HepG2 (cell line): ENCODE data around the gene PRMT2. TPM values are rescaled to one million over a fixed set of nuclear protein-coding genes. Genes with fewer than 3 reads are reported as not detected.

Source experiments
- ATAC-seq: fragments of 200-7000 bp; cut with Tn5 transposase; 3 replicates; pipeline ENCODE4 v1.9.1; 2020; ENCODE audit warnings: mild to moderate bottlenecking, moderate library complexity
- BruUV-seq: library from RNA; stranded (reverse); fragments of 400-500 nt; replicated peaks from 2 replicates; lab custom pipeline; 2021; lab: Mats Ljungman, UMichigan
- CTCF ChIA-PET: fragments of 300-600 bp; formaldehyde crosslinking; extraction: SDS; loops from one replicate; lab custom pipeline; 2021; ENCODE audit warnings: low total read pairs, inconsistent platforms, low intra/inter-chr PET ratio; lab: Yijun Ruan, JAX
- POLR2A ChIA-PET: fragments of 350-600 bp; sonication (Branson Sonifier 250); formaldehyde crosslinking; loops from one replicate; lab custom pipeline; 2020; ENCODE audit warnings: antibody characterized with exemption, inconsistent platforms; lab: Yijun Ruan, JAX
- DNase-seq: peaks from one replicate; pipeline ENCODE4 v3.0.0-alpha.2; 2015; ENCODE audit warnings: low spot score
- FAIRE-seq: peaks from 3 replicates; lab custom pipeline; 2011; peaks lifted over from hg19 to GRCh38; lab: Jason Lieb, UNC
- H2AFZ ChIP-seq: one replicate; pipeline ENCODE4 v1.6.1; 2011; ENCODE audit warnings: low read length, inconsistent platforms
- H3K27ac ChIP-seq: fragments of 300-600 bp; 3 replicates; pipeline ENCODE4 v1.8.0; 2011; ENCODE audit warnings: mixed run types, mild to moderate bottlenecking, mixed read lengths, low read length, inconsistent platforms; ENCODE audit not compliant: insufficient read depth; ENCODE audit errors: extremely low read length
- H3K27me3 ChIP-seq, 2 experiments: fragments of 200-600 bp in 1 of 2; 2 replicates in 1 of 2; 3 replicates in 1 of 2; pipeline versions ENCODE4 v1.6.0 to v1.8.0; 2011; ENCODE audit warnings: low read length in 2 of 2, mild to moderate bottlenecking in 2 of 2, moderate library complexity in 2 of 2, inconsistent platforms in 1 of 2; ENCODE audit not compliant: insufficient read depth in 2 of 2, control insufficient read depth in 1 of 2
- H3K36me3 ChIP-seq, 2 experiments: fragments of 200-600 bp in 1 of 2; replicated peaks in 1 of 2; 2 replicates in 1 of 2; 3 replicates in 1 of 2; pipeline versions ENCODE4 v1.5.1 to v1.8.0; 2011; ENCODE audit warnings: low read length in 2 of 2, inconsistent platforms in 1 of 2; ENCODE audit not compliant: insufficient read depth in 2 of 2, control insufficient read depth in 1 of 2
- H3K4me1 ChIP-seq: 2 replicates; pipeline ENCODE4 v1.5.1; 2012; ENCODE audit warnings: low read length, inconsistent platforms; ENCODE audit not compliant: insufficient read depth
- H3K4me2 ChIP-seq: 2 replicates; pipeline ENCODE4 v1.6.0; 2011; ENCODE audit warnings: low read depth, low read length, inconsistent platforms
- H3K4me3 ChIP-seq, 3 experiments: fragments of 200-600 bp in 1 of 3; sonication (generic), shearing (Covaris generic) in 1 of 3; replicated peaks in 1 of 3; 2 replicates each; pipeline ENCODE4 v1.5.1; 2011 to 2016; ENCODE audit warnings: low read length in 3 of 3, inconsistent platforms in 2 of 3, low read depth in 2 of 3, mild to moderate bottlenecking in 2 of 3, control low read depth in 1 of 3, mixed read lengths in 1 of 3; ENCODE audit not compliant: insufficient read depth in 1 of 3
- H3K79me2 ChIP-seq: one replicate; pipeline ENCODE4 v1.6.1; 2011; ENCODE audit warnings: low read length, inconsistent platforms; ENCODE audit not compliant: insufficient read depth
- H3K9ac ChIP-seq: 2 replicates; pipeline ENCODE4 v1.6.0; 2011; ENCODE audit warnings: mild to moderate bottlenecking, low read depth, low read length, inconsistent platforms; ENCODE audit not compliant: insufficient read depth
- H3K9me3 ChIP-seq: 2 replicates; pipeline ENCODE4 v1.5.1; 2012; ENCODE audit warnings: mild to moderate bottlenecking, low read length
- H4K20me1 ChIP-seq: 2 replicates; pipeline ENCODE4 v1.6.0; 2011; ENCODE audit warnings: inconsistent platforms, mild to moderate bottlenecking, low read length, moderate library complexity; ENCODE audit not compliant: insufficient read depth
- CEBPB ChIP-seq: IDR thresholded peaks from 2 replicates; pipeline ENCODE4 v1.6.1; 2011; ENCODE audit warnings: low read depth, low read length, improper control_type of control experiment, borderline replicate concordance
- FOSL2 ChIP-seq: sonication (generic); formaldehyde crosslinking; IDR thresholded peaks from 2 replicates; pipeline ENCODE4 v1.4.0; 2020; ENCODE audit warnings: missing genetic modification reagents
- FOXP1 ChIP-seq, 2 experiments: fragments of 450-650 bp in 1 of 2; IDR thresholded peaks; 2 replicates each; pipeline ENCODE4 v1.6.1; 2017 to 2018; ENCODE audit warnings: antibody characterized with exemption in 1 of 2
- GLMP ChIP-seq: sonication (generic); formaldehyde crosslinking; IDR thresholded peaks from 2 replicates; pipeline ENCODE4 v1.9.0; 2021; ENCODE audit warnings: missing genetic modification reagents, mild to moderate bottlenecking, borderline replicate concordance
- LRRFIP1 ChIP-seq: sonication (generic); formaldehyde crosslinking; conservative IDR thresholded peaks from 2 replicates; pipeline ENCODE4 v1.4.0; 2020; ENCODE audit warnings: missing genetic modification reagents
- MBNL3 ChIP-seq: fragments of 250-450 bp; sonication (Bioruptor Pico); conservative IDR thresholded peaks from 2 replicates; pipeline ENCODE4 v1.8.0; 2022; ENCODE audit warnings: mild to moderate bottlenecking, inconsistent platforms
- PAWR ChIP-seq: sonication (generic); formaldehyde crosslinking; IDR thresholded peaks from 2 replicates; pipeline ENCODE4 v1.4.0; 2020; ENCODE audit warnings: missing genetic modification reagents, mild to moderate bottlenecking, borderline replicate concordance
- RNF2 ChIP-seq: fragments of 450-650 bp; conservative IDR thresholded peaks from 2 replicates; pipeline ENCODE4 v1.6.1; 2016; ENCODE audit warnings: low read depth
- SIN3A ChIP-seq: IDR thresholded peaks from 2 replicates; pipeline ENCODE4 v1.6.1; 2011; ENCODE audit warnings: low read depth, mild to moderate bottlenecking, control low read depth, low read length, borderline replicate concordance
- SMC3 ChIP-seq: IDR thresholded peaks from 2 replicates; pipeline ENCODE4 v1.6.1; 2011; ENCODE audit warnings: low read length, improper control_type of control experiment
- SOX5 ChIP-seq: IDR thresholded peaks from 2 replicates; pipeline ENCODE4 v1.6.1; 2016; ENCODE audit warnings: borderline replicate concordance
- TFDP2 ChIP-seq: sonication (generic); formaldehyde crosslinking; IDR thresholded peaks from 2 replicates; pipeline ENCODE4 v1.4.0; 2020; ENCODE audit warnings: missing genetic modification reagents
- YEATS2 ChIP-seq: sonication (generic); formaldehyde crosslinking; IDR thresholded peaks from 2 replicates; pipeline ENCODE4 v1.4.0; 2020; ENCODE audit warnings: missing genetic modification reagents, borderline replicate concordance
- ZBTB34 ChIP-seq: sonication (generic); formaldehyde crosslinking; IDR thresholded peaks from 2 replicates; pipeline ENCODE4 v1.8.0; 2022; ENCODE audit warnings: mild to moderate bottlenecking, missing genetic modification reagents
- ZNF264 ChIP-seq: sonication (generic); formaldehyde crosslinking; IDR thresholded peaks from 2 replicates; pipeline ENCODE4 v1.4.0; 2020; ENCODE audit warnings: missing genetic modification reagents
- ZNF619 ChIP-seq: sonication (generic); formaldehyde crosslinking; IDR thresholded peaks from 2 replicates; pipeline ENCODE4 v1.4.0; 2020; ENCODE audit warnings: mild to moderate bottlenecking, missing genetic modification reagents
- ZNF75D ChIP-seq: sonication (generic); formaldehyde crosslinking; IDR thresholded peaks from 2 replicates; pipeline ENCODE4 v1.8.1; 2023; ENCODE audit warnings: missing genetic modification reagents, mild to moderate bottlenecking, borderline replicate concordance
- WGBS: methylation state at CpG from one replicate; pipeline ENCODE4 v1.1.6; 2017; ENCODE audit warnings: low lambda C conversion rate; 5-methylcytosine and 5-hydroxymethylcytosine counted together
- in situ Hi-C: cut with HindIII; loops from 2 replicates; pipeline ENCODE4 v1.10.0; 2017; ENCODE audit warnings: low pct_unique_long_range_greater_than_20kb; ENCODE audit not compliant: extremely low pct_ligation_motif_present
- intact Hi-C: fragments of 100-400 bp; cut with micrococcal nuclease; formaldehyde crosslinking; loops from one replicate; pipeline ENCODE4 v1.10.0; 2022; ENCODE audit not compliant: unreplicated experiment
- polyA plus RNA-seq, 8 experiments: library from polyadenylated mRNA; depleted of rRNA in 3 of 8; stranded (reverse) in 7 of 8; unstranded in 1 of 8; fragments of >200 nt; fragmentation: Illumina TruSeq in 4 of 8; extraction: Trizol in 4 of 8; gene quantifications; 2 replicates each; pipeline versions ENCODE4 v1.2.1 to v1.2.3, GENCODE V29; 2011 to 2016; ENCODE audit warnings: low read depth in 4 of 8, missing spikeins in 1 of 8, mixed read lengths in 1 of 8; ENCODE audit not compliant: insufficient read depth in 1 of 8
- total RNA-seq, 5 experiments: library from RNA; depleted of rRNA; stranded (reverse); fragments of >200 nt; fragmentation: Illumina TruSeq; extraction: Trizol; gene quantifications; 2 replicates each; pipeline ENCODE4 v1.2.3, GENCODE V29; 2016; ENCODE audit warnings: low read depth in 1 of 5

The PRMT2 gene
- total and polyA plus RNA-seq, 2 of the 13 experiments (the other 11 are each of a cell fraction or from before 2014, with no cell fraction given) = 54.4 to 78.8 TPM

GRCh38 chr21:46598581-46599572 is 36.6 kb upstream of the PRMT2 start:
- FAIRE-seq = peak; percentile 70
- H3K4me2 ChIP-seq = peak overlapping the region; percentile 56
- TF ChIP-seq TFDP2 (CRISPR knock-in tag) = no peak
- TF ChIP-seq LRRFIP1 (CRISPR knock-in tag) = no peak
- TF ChIP-seq ZNF264 (CRISPR knock-in tag) = no peak
- TF ChIP-seq ZNF75D (CRISPR knock-in tag) = no peak
- no peak for TF ChIP-seq RNF2
- no peak for TF ChIP-seq ZNF619 (CRISPR knock-in tag)
- TF ChIP-seq FOXP1 (IDR thresholded peaks at IDR 0.05) = no peak
- no peak for TF ChIP-seq FOXP1 (CRISPR knock-in tag; IDR thresholded peaks at IDR 0.05)
- peak; percentile 30; the same call in 1 of the 2 replicates for TF ChIP-seq SMC3
- TF ChIP-seq FOSL2 (CRISPR knock-in tag) = peak; percentile 56
- TF ChIP-seq MBNL3 (CRISPR knock-in tag) = no peak
- TF ChIP-seq SOX5 = peak; percentile 75; the same call in 1 of the 2 replicates
- peak; percentile 33; the same call in 1 of the 2 replicates for TF ChIP-seq YEATS2 (CRISPR knock-in tag)
- TF ChIP-seq SIN3A = no peak
- TF ChIP-seq GLMP (CRISPR knock-in tag) = no peak
- TF ChIP-seq CEBPB = no peak
- no peak for TF ChIP-seq PAWR (CRISPR knock-in tag)
- TF ChIP-seq ZBTB34 (CRISPR knock-in tag) = no peak

More at GRCh38 chr21:46598581-46599572, 36.6 kb upstream of the PRMT2 start:
- H3K4me1 ChIP-seq = peaks cover 55% of the 10 kb centered on the region
- CTCF ChIA-PET = no interaction called here
- H3K9me3 ChIP-seq = peaks cover 9% of the 10 kb centered on the region; the same call in 1 of the 2 replicates
- H3K9ac ChIP-seq = no peak overlapping the region; the same call in 1 of the 2 replicates
- H3K36me3 ChIP-seq = no peaks in the 10 kb centered on the region
- 66% methylated on average over 37 of the region's 38 CpGs for WGBS
- peaks cover 0 to 5% of the 10 kb centered on the region in 2 experiments; a peak in 1 of 5 replicates for H3K27me3 ChIP-seq
- H3K79me2 ChIP-seq = no peaks in the 10 kb centered on the region
- POLR2A ChIA-PET = interaction anchor here (1.0 to 2.1 kb wide), 3 partner anchors 9 to 37 kb away, joined by 3 to 6 read pairs (median 4); partner anchors contain the start of gene PRMT2
- H4K20me1 ChIP-seq = no peaks in the 10 kb centered on the region
- peak; percentile 94 for DNase-seq
- BruUV-seq = no TSS peak
- intact Hi-C loops = no loop called here
- H3K4me3 ChIP-seq = peak overlapping the region in 1 of 3 experiments; percentile 9; a peak in 2 of 6 replicates
- H3K27ac ChIP-seq = no peak overlapping the region
- in situ Hi-C loops = no loop called here
- H2AFZ ChIP-seq = no peak overlapping the region
- ATAC-seq = peak; percentile 59
